Right atrium auricular region (tissue), 2 donors: ENCODE measurements around the gene SLC38A11. TPM values are rescaled to one million over a fixed set of nuclear protein-coding genes. Genes with fewer than 3 reads are reported as not detected.

ENCODE experiments used
- DNase-seq: peaks from one replicate; pipeline ENCODE4 v3.0.0-alpha.2; 2019; ENCODE audit warnings: low spot score
- H3K27ac ChIP-seq, 2 donors: fragments of 200-600 bp; sonication (generic); 1 replicate in 1 of 2; 2 replicates in 1 of 2; pipeline ENCODE4 v1.5.1; 2016 to 2019
- H3K27me3 ChIP-seq, 2 donors: fragments of 200-600 bp; sonication (generic); one replicate each; pipeline versions ENCODE4 v1.5.1 to v1.6.0; 2017 to 2019
- H3K36me3 ChIP-seq: fragments of 200-600 bp; sonication (generic); one replicate; pipeline ENCODE4 v1.5.1; 2016
- H3K4me1 ChIP-seq, 2 donors: fragments of 200-600 bp; sonication (generic); one replicate each; pipeline versions ENCODE4 v1.5.1 to v1.6.0; 2017 to 2019
- H3K4me3 ChIP-seq, 2 donors: fragments of 200-600 bp; sonication (generic); 1 replicate in 1 of 2; 2 replicates in 1 of 2; pipeline ENCODE4 v1.5.1; 2017 to 2019; ENCODE audit warnings: mild to moderate bottlenecking in 1 of 2, moderate library complexity in 1 of 2
- H3K9me3 ChIP-seq, 2 donors: fragments of 200-600 bp; sonication (generic); one replicate each; pipeline ENCODE4 v1.5.1; 2019
- total RNA-seq, 2 donors: library from RNA; depleted of rRNA; stranded (reverse); fragments of >200 nt; gene quantifications; one replicate each; pipeline ENCODE4 v1.1.0, GENCODE V29; 2016
- TF ChIP-seq, protein P1 (sequence below), 2 donors: fragments of 200-600 bp; sonication (generic); IDR thresholded peaks; one replicate each; pipeline ENCODE4 v1.5.1; 2019; ENCODE audit warnings: antibody characterized with exemption in 2 of 2

Gene SLC38A11
- total RNA-seq, 2 donors from 2014 or later, result 0.74 TPM; not detected in 1

DNA sequence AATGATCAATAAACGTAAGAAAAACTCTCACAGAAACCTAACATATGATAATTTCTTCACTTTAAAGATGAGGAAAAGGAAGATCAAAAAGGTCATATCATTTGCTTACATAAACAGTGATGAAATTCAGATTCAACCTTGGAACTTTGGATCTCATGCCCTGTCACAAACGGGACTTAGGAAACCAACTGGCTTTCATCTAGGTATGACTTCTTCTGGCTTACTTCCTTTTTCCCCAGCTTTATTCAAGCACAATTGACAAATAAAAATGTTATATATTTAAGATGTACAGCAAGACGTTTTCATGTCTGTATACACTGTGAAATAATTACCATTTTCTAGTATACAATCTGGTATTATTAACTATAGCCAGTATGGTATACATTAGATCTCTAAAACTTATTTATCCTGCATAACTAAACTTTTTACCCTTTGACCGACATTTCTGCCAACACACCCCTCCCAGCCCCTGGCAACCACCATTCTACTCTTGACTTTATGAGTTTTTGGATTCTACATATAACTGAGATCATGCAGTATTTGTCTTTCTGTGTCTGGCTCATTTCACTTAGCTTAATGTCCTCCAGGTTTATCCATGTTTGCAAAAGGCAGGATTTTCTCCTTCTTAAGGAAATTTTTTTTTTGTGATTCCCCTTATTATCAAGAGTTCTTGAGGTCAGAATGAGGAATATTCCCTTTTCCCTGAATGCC lies 67.7 kb downstream of the SLC38A11 start:
- no peak overlapping the region for H3K27ac ChIP-seq
- H3K27me3 ChIP-seq, result no peaks in the 10 kb centered on the region
- TF ChIP-seq, protein P1, sequence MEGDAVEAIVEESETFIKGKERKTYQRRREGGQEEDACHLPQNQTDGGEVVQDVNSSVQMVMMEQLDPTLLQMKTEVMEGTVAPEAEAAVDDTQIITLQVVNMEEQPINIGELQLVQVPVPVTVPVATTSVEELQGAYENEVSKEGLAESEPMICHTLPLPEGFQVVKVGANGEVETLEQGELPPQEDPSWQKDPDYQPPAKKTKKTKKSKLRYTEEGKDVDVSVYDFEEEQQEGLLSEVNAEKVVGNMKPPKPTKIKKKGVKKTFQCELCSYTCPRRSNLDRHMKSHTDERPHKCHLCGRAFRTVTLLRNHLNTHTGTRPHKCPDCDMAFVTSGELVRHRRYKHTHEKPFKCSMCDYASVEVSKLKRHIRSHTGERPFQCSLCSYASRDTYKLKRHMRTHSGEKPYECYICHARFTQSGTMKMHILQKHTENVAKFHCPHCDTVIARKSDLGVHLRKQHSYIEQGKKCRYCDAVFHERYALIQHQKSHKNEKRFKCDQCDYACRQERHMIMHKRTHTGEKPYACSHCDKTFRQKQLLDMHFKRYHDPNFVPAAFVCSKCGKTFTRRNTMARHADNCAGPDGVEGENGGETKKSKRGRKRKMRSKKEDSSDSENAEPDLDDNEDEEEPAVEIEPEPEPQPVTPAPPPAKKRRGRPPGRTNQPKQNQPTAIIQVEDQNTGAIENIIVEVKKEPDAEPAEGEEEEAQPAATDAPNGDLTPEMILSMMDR (IDR thresholded peaks at IDR 0.05), result no peak
- no peaks in the 10 kb centered on the region for H3K9me3 ChIP-seq
- DNase-seq, result no peak
- H3K4me3 ChIP-seq, result no peak overlapping the region
- H3K4me1 ChIP-seq, result peaks cover 0 to 5% of the 10 kb centered on the region in 2 donors
- H3K36me3 ChIP-seq, result no peaks in the 10 kb centered on the region

DNA sequence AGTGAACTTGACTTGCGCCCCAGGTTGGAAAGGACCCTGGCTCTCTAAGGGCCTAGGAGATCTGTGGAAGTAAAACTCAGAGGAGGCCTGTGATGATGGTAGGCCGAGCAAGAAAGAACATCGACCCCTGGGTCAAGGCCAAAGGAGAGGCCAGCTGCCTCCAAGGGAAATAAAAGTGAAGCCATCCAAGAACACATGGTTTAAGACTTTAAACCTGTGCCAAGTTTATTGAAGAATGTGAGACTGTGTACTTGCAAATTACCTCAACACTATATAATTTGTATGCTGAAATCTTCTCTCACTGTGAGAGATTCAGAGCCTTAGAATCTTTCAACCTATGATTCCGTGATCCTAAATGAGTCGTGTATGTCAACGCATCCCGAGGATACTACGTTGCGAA lies 73.0 kb downstream of the SLC38A11 start:
- H3K27me3 ChIP-seq, result no peaks in the 10 kb centered on the region
- TF ChIP-seq, protein P1 (IDR thresholded peaks at IDR 0.05), result no peak
- no peaks in the 10 kb centered on the region for H3K36me3 ChIP-seq
- DNase-seq, result no peak
- no peak overlapping the region for H3K4me3 ChIP-seq
- H3K9me3 ChIP-seq, result no peaks in the 10 kb centered on the region
- H3K4me1 ChIP-seq, result no peaks in the 10 kb centered on the region
- H3K27ac ChIP-seq, result no peak overlapping the region

DNA sequence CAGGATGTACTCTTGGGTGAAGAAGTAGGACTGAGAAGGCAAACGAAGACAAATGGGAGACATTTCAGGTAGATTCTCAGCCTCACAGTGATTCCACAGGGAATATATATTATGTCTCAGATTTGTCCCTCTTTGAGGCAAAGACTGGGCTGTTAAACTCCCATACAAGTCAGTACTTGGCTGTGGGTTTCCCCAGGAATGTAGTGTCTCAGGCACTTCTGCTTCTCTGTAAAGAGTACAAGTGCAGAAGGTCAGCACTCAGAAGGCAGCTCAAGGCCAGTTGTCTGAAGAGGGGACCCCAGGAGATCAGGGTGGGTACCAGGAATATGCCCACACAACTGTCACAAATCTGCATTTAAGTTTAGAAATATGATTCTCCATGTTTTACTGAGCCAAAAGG lies 73.8 kb downstream of the SLC38A11 start:
- Histone ChIP-seq H3K9me3 (no peaks in the 10 kb centered on the region), H3K27me3 (no peaks in the 10 kb centered on the region), H3K4me3 (no peak overlapping the region), H3K4me1 (no peaks in the 10 kb centered on the region), H3K27ac (no peak overlapping the region), H3K36me3 (no peaks in the 10 kb centered on the region)
- TF ChIP-seq, protein P1 (IDR thresholded peaks at IDR 0.05), result no peak
- DNase-seq, result no peak

DNA sequence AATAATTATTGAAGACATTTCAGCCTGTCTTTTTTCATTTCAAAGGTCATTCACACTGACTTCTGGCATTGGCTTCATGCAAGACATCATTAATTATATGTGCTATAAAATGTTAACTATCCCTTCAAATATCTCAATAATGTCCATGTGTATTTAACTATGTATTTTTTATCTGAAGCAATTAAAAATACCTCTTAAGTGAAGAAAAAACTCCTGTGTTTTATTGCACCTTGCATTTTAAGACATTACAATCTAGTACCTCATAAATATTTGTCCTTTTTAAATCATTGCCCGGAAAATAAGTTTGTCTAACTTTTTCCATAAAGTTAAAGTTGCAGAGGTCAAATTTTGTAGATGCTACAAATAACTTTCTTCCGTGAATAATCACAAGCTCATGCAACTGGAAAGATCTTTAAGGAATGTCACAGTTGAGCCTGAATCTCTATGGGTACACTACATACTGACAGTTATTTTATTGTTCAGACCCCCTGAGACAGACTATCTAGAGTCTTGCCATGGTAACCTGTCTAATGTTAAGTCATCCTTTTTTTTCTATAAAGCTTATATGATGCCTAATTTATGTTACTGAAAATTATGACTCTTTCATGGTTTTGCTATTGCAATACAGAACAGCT lies 75.3 kb downstream of the SLC38A11 start:
- no peaks in the 10 kb centered on the region for H3K9me3 ChIP-seq
- no peak overlapping the region for H3K4me3 ChIP-seq
- H3K36me3 ChIP-seq, result no peaks in the 10 kb centered on the region
- no peak for DNase-seq
- TF ChIP-seq, protein P1 (IDR thresholded peaks at IDR 0.05), result no peak
- no peak overlapping the region for H3K27ac ChIP-seq
- no peaks in the 10 kb centered on the region for H3K4me1 ChIP-seq
- no peaks in the 10 kb centered on the region for H3K27me3 ChIP-seq

DNA sequence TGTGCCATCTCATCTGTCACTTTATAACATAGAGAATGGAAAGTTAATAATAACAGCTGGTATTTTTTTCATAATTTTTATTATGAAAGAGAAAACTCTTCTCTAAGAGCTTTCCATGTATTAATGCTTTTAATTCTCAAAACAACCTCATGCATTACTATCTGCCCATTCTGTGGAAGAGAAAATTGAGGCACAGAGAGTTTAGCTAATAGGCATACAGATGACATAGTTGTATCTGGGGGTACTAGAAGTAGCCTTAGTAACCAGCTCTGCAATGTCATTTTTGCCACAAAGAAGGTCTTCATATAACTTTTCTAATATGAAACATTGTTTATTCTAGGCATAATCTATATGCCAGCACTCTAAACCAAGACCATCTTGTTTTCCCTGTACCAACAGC lies 77.4 kb downstream of the SLC38A11 start:
- DNase-seq, result no peak
- Histone ChIP-seq H3K27me3 (no peaks in the 10 kb centered on the region), H3K27ac (no peak overlapping the region), H3K4me3 (no peak overlapping the region), H3K9me3 (no peaks in the 10 kb centered on the region), H3K4me1 (no peaks in the 10 kb centered on the region), H3K36me3 (no peaks in the 10 kb centered on the region)
- TF ChIP-seq, protein P1 (IDR thresholded peaks at IDR 0.05), result no peak
